OCI-LY7 (cell line): ENCODE measurements around the gene PITPNC1. TPM values are rescaled to one million over a fixed set of nuclear protein-coding genes. Genes with fewer than 3 reads are reported as not detected.

Experiments
- BruUV-seq: library from RNA; stranded (reverse); fragments of 400-500 nt; replicated peaks from 2 replicates; lab custom pipeline; 2021; lab: Mats Ljungman, UMichigan
- CTCF ChIA-PET: fragments of 300-600 bp; sonication (Branson Sonifier 250); formaldehyde crosslinking; loops from one replicate; lab custom pipeline; 2022; ENCODE audit warnings: antibody characterized with exemption; ENCODE audit not compliant: unreplicated experiment; lab: Charles Lee
- POLR2A ChIA-PET: fragments of 300-600 bp; sonication (Branson Sonifier 250); formaldehyde crosslinking; loops from one replicate; lab custom pipeline; 2022; ENCODE audit warnings: antibody characterized with exemption; lab: Charles Lee
- DNase-seq: peaks from one replicate; pipeline ENCODE4 v3.0.0-alpha.2; 2015; ENCODE audit warnings: low spot score
- H2AFZ ChIP-seq: fragments of 200-600 bp; sonication (generic), shearing (Covaris generic); 2 replicates; pipeline ENCODE4 v1.6.1; 2014; ENCODE audit warnings: mild to moderate bottlenecking, antibody characterized with exemption, low read length, moderate library complexity
- H3K27ac ChIP-seq: fragments of 200-600 bp; sonication (generic); 2 replicates; pipeline ENCODE4 v1.5.1; 2014; ENCODE audit warnings: mixed run types, low read depth, mild to moderate bottlenecking, moderate library complexity, low read length, inconsistent platforms; ENCODE audit not compliant: poor library complexity, severe bottlenecking
- H3K36me3 ChIP-seq: fragments of 200-600 bp; sonication (generic); 2 replicates; pipeline ENCODE4 v1.6.1; 2014; ENCODE audit warnings: mild to moderate bottlenecking, antibody characterized with exemption, low read length, moderate library complexity, mixed read lengths; ENCODE audit not compliant: insufficient read depth
- H3K4me1 ChIP-seq: fragments of 200-600 bp; sonication (generic); 2 replicates; pipeline ENCODE4 v1.5.1; 2014; ENCODE audit warnings: mild to moderate bottlenecking, low read length; ENCODE audit not compliant: insufficient read depth, poor library complexity, severe bottlenecking
- H3K4me2 ChIP-seq: fragments of 200-600 bp; sonication (generic); 2 replicates; pipeline ENCODE4 v1.6.1; 2014; ENCODE audit warnings: mild to moderate bottlenecking, low read length
- H3K4me3 ChIP-seq: fragments of 200-600 bp; sonication (generic); 2 replicates; pipeline ENCODE4 v1.5.1; 2014; ENCODE audit warnings: mild to moderate bottlenecking, low read depth, low read length; ENCODE audit not compliant: poor library complexity, severe bottlenecking
- H3K79me2 ChIP-seq: fragments of 200-600 bp; sonication (generic); 2 replicates; pipeline ENCODE4 v1.6.1; 2016; ENCODE audit warnings: low read depth, mild to moderate bottlenecking, low read length, moderate library complexity, mixed read lengths; ENCODE audit not compliant: insufficient read depth
- H3K9me2 ChIP-seq: fragments of 200-600 bp; sonication (generic); 2 replicates; pipeline ENCODE4 v1.6.1; 2016; ENCODE audit warnings: mild to moderate bottlenecking, low read length, mixed read lengths; ENCODE audit not compliant: insufficient read depth
- H3K9me3 ChIP-seq: fragments of 200-600 bp; sonication (generic); 2 replicates; pipeline ENCODE4 v1.6.1; 2014; ENCODE audit warnings: mild to moderate bottlenecking, mixed run types, low read length, mixed read lengths
- H4K20me1 ChIP-seq: fragments of 200-600 bp; sonication (generic); 2 replicates; pipeline ENCODE4 v1.6.1; 2014; ENCODE audit warnings: mild to moderate bottlenecking, antibody characterized with exemption, low read length, moderate library complexity, mixed read lengths; ENCODE audit not compliant: insufficient read depth
- CTCF ChIP-seq: fragments of 200-600 bp; sonication (generic); conservative IDR thresholded peaks from 2 replicates; pipeline ENCODE4 v1.5.1; 2014; ENCODE audit warnings: mild to moderate bottlenecking, antibody characterized with exemption, low read length, moderate library complexity, mixed read lengths
- EZH2phosphoT487 ChIP-seq: fragments of 200-600 bp; sonication (generic); IDR thresholded peaks from 2 replicates; pipeline ENCODE4 v1.6.1; 2018; ENCODE audit warnings: low read depth, borderline replicate concordance, mild to moderate bottlenecking, mixed run types, antibody characterized with exemption, low read length, moderate library complexity, mixed read lengths
- intact Hi-C: fragments of 100-400 bp; cut with micrococcal nuclease; formaldehyde crosslinking; loops from one replicate; pipeline ENCODE4 v1.10.0; 2022; ENCODE audit not compliant: unreplicated experiment
- total RNA-seq, 2 experiments: library from RNA; depleted of rRNA in 1 of 2; stranded (reverse); fragments of >200 nt in 1 of 2; shearing (Covaris generic) in 1 of 2; gene quantifications; 2 replicates each; pipeline ENCODE4 v1.2.3, GENCODE V29; 2014 to 2022

Gene PITPNC1
- total RNA-seq, 2 experiments from 2014 or later: 14.3 to 21.1 TPM

GRCh38 chr17:67502151-67502550 is 125.1 kb downstream of the PITPNC1 start:
- Histone ChIP-seq H3K36me3 (no peaks in the 10 kb centered on the region), H3K4me1 (no peaks in the 10 kb centered on the region), H2AFZ (no peak overlapping the region), H3K4me2 (no peak overlapping the region), H3K9me3 (no peaks in the 10 kb centered on the region), H4K20me1 (no peaks in the 10 kb centered on the region), H3K9me2 (no peaks in the 10 kb centered on the region), H3K27ac (no peak overlapping the region), H3K79me2 (no peaks in the 10 kb centered on the region), H3K4me3 (no peak overlapping the region)
- no TSS peak for BruUV-seq
- CTCF ChIA-PET: no interaction called here
- no peak for DNase-seq
- POLR2A ChIA-PET: interaction anchor here (0.5 to 0.6 kb wide), 2 partner anchors 26 to 276 kb away, joined by 3 to 4 read pairs; no protein-coding TSS in a partner anchor
- no peak for TF ChIP-seq CTCF
- no peak for TF ChIP-seq EZH2phosphoT487
- intact Hi-C loops: no loop called here

- intact Hi-C loops: no loop called here
- no peak overlapping the region for H2AFZ ChIP-seq
- no peak for DNase-seq
- H4K20me1 ChIP-seq: no peaks in the 10 kb centered on the region
- no peak overlapping the region for H3K4me2 ChIP-seq
- H3K36me3 ChIP-seq: no peaks in the 10 kb centered on the region
- H3K27ac ChIP-seq: no peak overlapping the region
- TF ChIP-seq CTCF: no peak
- no peak for TF ChIP-seq EZH2phosphoT487
- H3K9me2 ChIP-seq: no peaks in the 10 kb centered on the region
- ChIA-PET POLR2A (no interaction called here), CTCF (no interaction called here)
- H3K4me1 ChIP-seq: no peaks in the 10 kb centered on the region
- no peak overlapping the region for H3K4me3 ChIP-seq
- no peaks in the 10 kb centered on the region for H3K9me3 ChIP-seq
- no peaks in the 10 kb centered on the region for H3K79me2 ChIP-seq
- BruUV-seq: no TSS peak
Observed at GRCh38 chr17:67503184-67503583, 126.1 kb downstream of the PITPNC1 start.

- CTCF ChIA-PET: no interaction called here
- no peak overlapping the region for H3K4me3 ChIP-seq
- no peaks in the 10 kb centered on the region for H4K20me1 ChIP-seq
- DNase-seq: no peak
- H3K4me1 ChIP-seq: no peaks in the 10 kb centered on the region
- POLR2A ChIA-PET: no interaction called here
- no peaks in the 10 kb centered on the region for H3K36me3 ChIP-seq
- BruUV-seq: no TSS peak
- no peak overlapping the region for H3K27ac ChIP-seq
- intact Hi-C loops: no loop called here
- H3K4me2 ChIP-seq: no peak overlapping the region
- TF ChIP-seq CTCF (no peak), EZH2phosphoT487 (no peak)
- H3K9me3 ChIP-seq: no peaks in the 10 kb centered on the region
- no peaks in the 10 kb centered on the region for H3K79me2 ChIP-seq
- H3K9me2 ChIP-seq: no peaks in the 10 kb centered on the region
- no peak overlapping the region for H2AFZ ChIP-seq
Observed at GRCh38 chr17:67503739-67504138, 126.7 kb downstream of the PITPNC1 start.
